NCI-H2107 treated with DMSO at 0.1 percent for 48 hours (cell line): ENCODE results near the gene SESN2.
"Not testable (repeated sequence)": the region's sequence is repeated elsewhere in the genome, so short reads cannot be mapped to it uniquely, and the experiment has no call there.

Source experiments
- DNase-seq: peaks from one replicate; lab custom pipeline; 2025; ENCODE audit not compliant: unreplicated experiment; lab: John Stamatoyannopoulos, UW

SESN2 gene

DNA sequence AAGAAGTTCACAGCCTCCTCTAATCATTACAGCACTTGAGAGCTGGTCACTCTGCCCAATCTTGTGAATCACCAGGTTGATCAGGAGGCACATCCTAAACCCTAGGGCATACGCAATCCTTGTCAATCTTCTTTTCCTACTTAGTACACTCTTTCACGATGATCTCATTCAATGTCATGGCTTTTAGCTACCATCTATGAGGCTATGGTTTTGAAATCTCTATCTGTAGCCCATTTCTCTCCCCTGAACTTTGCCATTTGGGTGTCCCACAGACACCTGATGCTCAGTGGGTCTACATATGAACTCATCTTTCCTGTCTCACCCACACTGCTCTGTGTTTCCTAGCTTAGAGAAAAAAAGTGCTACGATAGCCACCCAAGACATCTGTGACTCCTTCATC is 67.7 kb downstream of the SESN2 start:
- DNase-seq: no peak

GRCh38 chr1:28327431-28327830 is 68.1 kb downstream of the SESN2 start:
- DNase-seq: not testable (repeated sequence)

DNA sequence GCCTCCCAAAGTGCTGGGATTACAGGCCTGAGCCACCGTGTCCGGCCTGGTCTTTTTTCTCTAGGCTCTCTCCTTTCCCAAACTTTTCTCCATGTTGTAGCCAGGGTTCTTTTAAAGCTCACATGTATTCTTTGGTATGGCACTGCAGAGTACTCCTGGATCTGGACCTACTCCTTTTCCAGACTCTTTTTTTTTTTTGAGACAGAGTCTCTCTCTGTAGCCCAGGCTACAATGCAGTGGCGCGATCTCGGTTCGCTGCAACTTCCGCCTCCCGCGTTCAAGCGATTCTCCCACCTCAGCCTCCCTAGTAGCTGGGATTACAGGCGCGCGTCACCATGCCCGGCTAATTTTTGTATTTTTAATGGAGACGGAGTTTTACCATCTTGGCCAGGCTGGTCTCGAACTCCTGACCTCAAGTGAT is 68.9 kb downstream of the SESN2 start:
- DNase-seq: no peak

GRCh38 chr1:28329395-28330153 is 70.3 kb downstream of the SESN2 start:
- DNase-seq: no peak
